Activated B cell treated with CpG ODN at 0.5 μM for 24 hours (primary cell): Measurements from ENCODE around the gene CEBPB. TPM values are rescaled to one million over a fixed set of nuclear protein-coding genes. Genes with fewer than 3 reads are reported as not detected.

Source experiments
- ATAC-seq: fragments of 200-7000 bp; cut with Tn5 transposase; one replicate; pipeline ENCODE4 v1.10.0; 2021; ENCODE audit warnings: low read depth, mild to moderate bottlenecking, moderate library complexity
- CTCF ChIA-PET: fragments of 350-600 bp; sonication (Branson Sonifier 250); formaldehyde crosslinking; loops from one replicate; lab custom pipeline; 2021; ENCODE audit warnings: antibody characterized with exemption; lab: Charles Lee
- POLR2A ChIA-PET: fragments of 350-600 bp; sonication (Branson Sonifier 250); formaldehyde crosslinking; loops from one replicate; lab custom pipeline; 2021; ENCODE audit warnings: antibody characterized with exemption; lab: Charles Lee
- DNase-seq: peaks from one replicate; pipeline ENCODE4 v3.0.0; 2022
- H3K27ac Mint-ChIP-seq: one replicate; pipeline ENCODE4 v1.8.0; 2020; ENCODE audit warnings: mixed read lengths
- H3K27me3 Mint-ChIP-seq: one replicate; pipeline ENCODE4 v1.8.0; 2021; ENCODE audit warnings: mixed read lengths
- H3K36me3 Mint-ChIP-seq: one replicate; pipeline ENCODE4 v1.8.0; 2021; ENCODE audit warnings: low read depth, mixed read lengths
- H3K4me1 Mint-ChIP-seq: one replicate; pipeline ENCODE4 v1.8.0; 2021; ENCODE audit warnings: mixed read lengths
- H3K4me3 Mint-ChIP-seq: one replicate; pipeline ENCODE4 v1.8.0; 2020; ENCODE audit warnings: mild to moderate bottlenecking, mixed read lengths
- H3K9me3 Mint-ChIP-seq: one replicate; pipeline ENCODE4 v1.8.0; 2020; ENCODE audit warnings: mixed read lengths
- intact Hi-C: fragments of 100-400 bp; cut with micrococcal nuclease; formaldehyde crosslinking; loops from one replicate; pipeline ENCODE4 v1.15.1; 2024
- total RNA-seq: library from RNA; stranded (reverse); gene quantifications from 2 replicates; pipeline ENCODE4 v1.2.3, GENCODE V29; 2022
- TF ChIP-seq, protein P1 (sequence below): fragments of 200-600 bp; IDR thresholded peaks from one replicate; pipeline ENCODE4 v1.8.0; 2022; ENCODE audit warnings: antibody characterized with exemption, mild to moderate bottlenecking

The CEBPB gene
- total RNA-seq, 1 donor from 2014 or later: 23.5 TPM

DNA sequence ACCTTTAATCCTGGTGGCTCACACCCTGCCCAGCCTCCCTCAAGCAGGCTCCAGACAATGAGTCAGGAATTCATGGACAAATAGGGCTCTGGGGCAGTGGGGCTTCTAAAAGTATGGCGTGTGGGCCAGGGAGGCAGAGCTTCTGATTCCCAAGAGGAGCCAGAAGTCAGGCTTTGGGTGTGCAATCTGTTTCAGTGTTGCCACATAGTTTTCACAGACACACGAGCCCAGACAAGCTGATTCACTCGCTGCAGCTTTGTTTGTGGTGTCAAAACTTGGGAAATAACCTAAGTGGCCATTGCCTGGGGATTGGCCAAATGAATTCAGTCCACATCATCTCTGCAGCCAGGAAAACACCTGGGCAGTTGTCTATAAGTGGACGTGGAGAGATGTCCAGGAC lies 46.3 kb upstream of the CEBPB start:
- CTCF ChIA-PET: interaction anchor here (0.9 kb wide), 1 partner anchor 9 kb away, joined by 3 read pairs; the partner anchor contains the start of gene PEDS1
- ATAC-seq (no peak), DNase-seq (no peak)
- Mint-ChIP-seq H3K4me3 (no peak overlapping the region), H3K9me3 (no peaks in the 10 kb centered on the region), H3K4me1 (peaks cover 30% of the 10 kb centered on the region), H3K36me3 (peaks cover 43% of the 10 kb centered on the region), H3K27ac (no peak overlapping the region), H3K27me3 (no peaks in the 10 kb centered on the region)
- intact Hi-C loops: no loop called here
- POLR2A ChIA-PET: interaction anchor here (2.5 kb wide), 1 partner anchor 9 kb away, joined by 10 read pairs; the partner anchor contains the start of gene PEDS1
- TF ChIP-seq, protein P1, sequence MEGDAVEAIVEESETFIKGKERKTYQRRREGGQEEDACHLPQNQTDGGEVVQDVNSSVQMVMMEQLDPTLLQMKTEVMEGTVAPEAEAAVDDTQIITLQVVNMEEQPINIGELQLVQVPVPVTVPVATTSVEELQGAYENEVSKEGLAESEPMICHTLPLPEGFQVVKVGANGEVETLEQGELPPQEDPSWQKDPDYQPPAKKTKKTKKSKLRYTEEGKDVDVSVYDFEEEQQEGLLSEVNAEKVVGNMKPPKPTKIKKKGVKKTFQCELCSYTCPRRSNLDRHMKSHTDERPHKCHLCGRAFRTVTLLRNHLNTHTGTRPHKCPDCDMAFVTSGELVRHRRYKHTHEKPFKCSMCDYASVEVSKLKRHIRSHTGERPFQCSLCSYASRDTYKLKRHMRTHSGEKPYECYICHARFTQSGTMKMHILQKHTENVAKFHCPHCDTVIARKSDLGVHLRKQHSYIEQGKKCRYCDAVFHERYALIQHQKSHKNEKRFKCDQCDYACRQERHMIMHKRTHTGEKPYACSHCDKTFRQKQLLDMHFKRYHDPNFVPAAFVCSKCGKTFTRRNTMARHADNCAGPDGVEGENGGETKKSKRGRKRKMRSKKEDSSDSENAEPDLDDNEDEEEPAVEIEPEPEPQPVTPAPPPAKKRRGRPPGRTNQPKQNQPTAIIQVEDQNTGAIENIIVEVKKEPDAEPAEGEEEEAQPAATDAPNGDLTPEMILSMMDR: no peak

DNA sequence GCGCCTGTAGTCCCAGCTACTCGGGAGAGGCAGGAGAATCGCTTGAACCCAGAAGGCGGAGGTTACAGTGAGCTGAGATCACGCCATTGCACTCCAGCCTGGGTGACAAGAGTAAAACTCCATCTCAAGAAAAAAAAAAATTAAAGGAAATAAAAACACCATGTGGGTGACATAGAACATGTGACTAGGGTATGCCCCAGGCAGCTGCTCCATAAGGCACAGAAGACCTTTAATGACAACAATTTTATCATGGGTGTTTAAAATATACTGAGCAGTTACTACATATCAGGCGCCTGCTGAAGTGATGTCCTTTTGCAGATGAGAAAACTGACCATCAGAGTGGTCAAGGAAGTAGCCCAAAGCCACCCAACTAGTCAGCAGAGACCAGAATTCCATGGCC lies 45.1 kb upstream of the CEBPB start:
- ChIA-PET POLR2A (interaction anchor here (2.5 kb wide), 1 partner anchor 8 kb away, joined by 10 read pairs; the partner anchor contains the start of gene PEDS1), CTCF (no interaction called here)
- intact Hi-C loops: no loop called here
- TF ChIP-seq, protein P1: no peak
- no peak for DNase-seq
- H3K4me3 Mint-ChIP-seq: no peak overlapping the region
- ATAC-seq: no peak
- H3K27ac Mint-ChIP-seq: peak overlapping the region; percentile 90
- H3K36me3 Mint-ChIP-seq: peaks cover 40% of the 10 kb centered on the region
- no peaks in the 10 kb centered on the region for H3K27me3 Mint-ChIP-seq
- H3K4me1 Mint-ChIP-seq: peaks cover 36% of the 10 kb centered on the region
- H3K9me3 Mint-ChIP-seq: no peaks in the 10 kb centered on the region

DNA sequence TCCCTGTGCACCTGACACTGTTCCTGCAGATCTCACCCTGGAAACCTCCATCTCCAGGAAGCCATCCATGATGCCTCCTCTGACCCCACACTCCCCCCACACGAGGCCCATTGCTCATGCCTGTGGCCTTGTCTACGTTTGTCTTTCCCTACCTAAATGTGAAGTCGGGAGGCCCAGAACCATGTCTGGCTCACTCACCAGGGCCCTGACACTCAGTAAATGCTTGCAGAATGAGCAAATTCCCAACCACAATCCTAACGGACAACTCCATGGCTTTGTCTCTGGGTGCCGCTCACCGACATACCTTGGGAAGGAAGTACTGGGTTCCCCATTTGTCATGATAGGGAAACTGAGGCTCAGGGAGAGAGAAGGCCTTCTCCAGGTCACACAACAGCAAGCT lies 44.4 kb upstream of the CEBPB start:
- ATAC-seq: no peak
- DNase-seq: no peak
- TF ChIP-seq, protein P1: no peak
- peaks cover 39% of the 10 kb centered on the region for H3K36me3 Mint-ChIP-seq
- H3K4me1 Mint-ChIP-seq: peaks cover 42% of the 10 kb centered on the region
- intact Hi-C loops: no loop called here
- H3K4me3 Mint-ChIP-seq: peak overlapping the region; percentile 60
- H3K27me3 Mint-ChIP-seq: no peaks in the 10 kb centered on the region
- ChIA-PET POLR2A (interaction anchor here (0.6 kb wide), 1 partner anchor 784 kb away, joined by 5 read pairs; no protein-coding TSS in a partner anchor), CTCF (no interaction called here)
- H3K9me3 Mint-ChIP-seq: no peaks in the 10 kb centered on the region
- peak overlapping the region; percentile 90 for H3K27ac Mint-ChIP-seq

DNA sequence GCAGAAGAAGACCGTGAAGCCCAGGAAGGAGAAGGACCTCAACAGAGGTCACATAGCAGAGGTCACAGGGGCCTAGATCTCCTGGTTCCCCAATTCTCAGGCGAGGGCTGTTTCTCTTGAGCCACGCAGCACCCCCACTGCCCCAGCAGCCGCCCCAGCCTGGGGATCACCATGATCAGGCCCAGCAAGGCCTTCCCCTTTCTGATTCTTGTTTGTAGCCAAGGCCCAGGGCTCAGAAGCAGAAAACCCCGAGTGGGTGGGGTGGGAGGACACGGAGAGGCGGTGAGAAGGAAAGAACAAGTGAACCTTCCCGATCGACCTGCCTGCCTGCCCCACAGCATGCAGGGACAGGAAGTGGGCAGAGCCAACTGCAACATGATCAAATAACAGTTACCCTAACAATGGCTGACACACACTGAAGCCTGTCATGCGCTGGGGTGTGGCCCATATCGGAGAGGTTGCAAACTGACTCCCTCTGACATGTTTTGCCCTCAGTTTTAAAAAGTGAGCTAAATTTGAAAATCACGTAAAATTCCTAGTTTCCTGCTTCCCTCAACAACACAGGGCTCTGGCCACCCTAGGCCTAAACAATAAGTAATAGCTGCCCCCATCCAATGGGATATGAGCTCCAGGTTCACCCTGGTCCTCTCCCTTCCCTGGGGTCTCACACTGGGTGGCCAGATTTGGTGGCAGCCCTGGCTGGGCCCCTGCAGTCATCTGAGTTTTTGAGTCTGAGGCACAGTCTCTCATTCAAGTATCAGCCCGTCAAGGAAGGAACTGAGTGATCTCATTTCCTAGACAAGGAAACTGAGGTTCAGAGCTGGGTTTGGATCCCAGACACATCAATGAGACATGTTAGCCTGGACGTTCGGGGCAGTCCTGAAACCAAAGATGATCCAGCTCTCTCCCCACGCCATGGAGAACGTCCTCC lies 43.6 kb upstream of the CEBPB start:
- Mint-ChIP-seq H3K4me3 (peak overlapping the region; percentile 60), H3K9me3 (no peaks in the 10 kb centered on the region), H3K27me3 (no peaks in the 10 kb centered on the region), H3K36me3 (peaks cover 32% of the 10 kb centered on the region), H3K27ac (peak overlapping the region; percentile 90), H3K4me1 (peaks cover 48% of the 10 kb centered on the region)
- DNase-seq (peak; percentile 61), ATAC-seq (peak; percentile 94)
- TF ChIP-seq, protein P1: no peak
- ChIA-PET CTCF (interaction anchor here (0.9 to 2.0 kb wide), 4 partner anchors 19 to 62 kb away, joined by 3 to 9 read pairs (median 4); no protein-coding TSS in a partner anchor), POLR2A (interaction anchor here (0.6 to 1.1 kb wide), 3 partner anchors 19 to 959 kb away, joined by 3 to 5 read pairs (median 3); partner anchors contain the start of gene STAU1)
- intact Hi-C loops: loop anchor here (1.0 kb wide), 1 partner anchor 35 kb away; no protein-coding TSS in a partner anchor
